RWPE1 (cell line): ENCODE data around the gene ZNF524.

ENCODE experiments used
- CTCF ChIA-PET: fragments of 350-600 bp; sonication (Branson Sonifier 250); formaldehyde crosslinking; extraction: SDS; loops from one replicate; lab custom pipeline; 2021; lab: Yijun Ruan, JAX
- POLR2A ChIA-PET: fragments of 400-600 bp; formaldehyde crosslinking; extraction: SDS; loops from one replicate; lab custom pipeline; 2020; ENCODE audit warnings: antibody characterized with exemption; ENCODE audit not compliant: low non-redundant PET; lab: Yijun Ruan, JAX
- DNase-seq: peaks from one replicate; pipeline ENCODE4 v3.0.0; 2012; ENCODE audit warnings: low spot score
- H3K27ac ChIP-seq: fragments of 450-650 bp; 2 replicates; pipeline ENCODE4 v1.5.1; 2017
- TF ChIP-seq, protein P1 (sequence below): fragments of 450-650 bp; conservative IDR thresholded peaks from 2 replicates; pipeline ENCODE4 v1.5.1; 2017; ENCODE audit warnings: low read depth, mild to moderate bottlenecking

ZNF524 gene

GRCh38 chr19:55605637-55606470, 5.8 kb downstream of the ZNF524 start, which contains the start of gene ZNF865:
ZNF865 (plus strand) TSS chr19:55605647; CDS start chr19:55613619, 7,972 bp downstream.
- peak; percentile 68 for DNase-seq
- POLR2A ChIA-PET: interaction anchor here (0.6 to 1.0 kb wide), 3 partner anchors 19 to 254 kb away, joined by 3 to 10 read pairs (median 3); partner anchors contain the start of gene ZNF784
- TF ChIP-seq, protein P1, sequence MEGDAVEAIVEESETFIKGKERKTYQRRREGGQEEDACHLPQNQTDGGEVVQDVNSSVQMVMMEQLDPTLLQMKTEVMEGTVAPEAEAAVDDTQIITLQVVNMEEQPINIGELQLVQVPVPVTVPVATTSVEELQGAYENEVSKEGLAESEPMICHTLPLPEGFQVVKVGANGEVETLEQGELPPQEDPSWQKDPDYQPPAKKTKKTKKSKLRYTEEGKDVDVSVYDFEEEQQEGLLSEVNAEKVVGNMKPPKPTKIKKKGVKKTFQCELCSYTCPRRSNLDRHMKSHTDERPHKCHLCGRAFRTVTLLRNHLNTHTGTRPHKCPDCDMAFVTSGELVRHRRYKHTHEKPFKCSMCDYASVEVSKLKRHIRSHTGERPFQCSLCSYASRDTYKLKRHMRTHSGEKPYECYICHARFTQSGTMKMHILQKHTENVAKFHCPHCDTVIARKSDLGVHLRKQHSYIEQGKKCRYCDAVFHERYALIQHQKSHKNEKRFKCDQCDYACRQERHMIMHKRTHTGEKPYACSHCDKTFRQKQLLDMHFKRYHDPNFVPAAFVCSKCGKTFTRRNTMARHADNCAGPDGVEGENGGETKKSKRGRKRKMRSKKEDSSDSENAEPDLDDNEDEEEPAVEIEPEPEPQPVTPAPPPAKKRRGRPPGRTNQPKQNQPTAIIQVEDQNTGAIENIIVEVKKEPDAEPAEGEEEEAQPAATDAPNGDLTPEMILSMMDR: peak; percentile 86
- H3K27ac ChIP-seq: peak within 1 kb of the TSS; percentile 98
- CTCF ChIA-PET: interaction anchor here (0.5 to 1.5 kb wide), 18 partner anchors 11 to 1251 kb away, joined by 3 to 5 read pairs (median 3); partner anchors contain the start of gene ZNF784

GRCh38 chr19:55606471-55606787, 6.3 kb downstream of the ZNF524 start:
- TF ChIP-seq, protein P1: no peak
- ChIA-PET CTCF (interaction anchor here (0.5 to 1.5 kb wide), 16 partner anchors 11 to 1252 kb away, joined by 3 to 5 read pairs (median 3); partner anchors contain the start of gene ZNF784), POLR2A (interaction anchor here (0.6 kb wide), 1 partner anchor 33 kb away, joined by 10 read pairs; no protein-coding TSS in a partner anchor)
- peak overlapping the region; percentile 98 for H3K27ac ChIP-seq
- no peak for DNase-seq

- H3K27ac ChIP-seq: peak overlapping the region; percentile 98
- ChIA-PET CTCF (interaction anchor here (0.6 to 1.5 kb wide), 15 partner anchors 10 to 1252 kb away, joined by 3 to 5 read pairs (median 3); no protein-coding TSS in a partner anchor), POLR2A (interaction anchor here (0.6 kb wide), 1 partner anchor 32 kb away, joined by 10 read pairs; no protein-coding TSS in a partner anchor)
- no peak for DNase-seq
- TF ChIP-seq, protein P1: no peak
Measured at GRCh38 chr19:55606817-55607216, 6.7 kb downstream of the ZNF524 start.

DNA sequence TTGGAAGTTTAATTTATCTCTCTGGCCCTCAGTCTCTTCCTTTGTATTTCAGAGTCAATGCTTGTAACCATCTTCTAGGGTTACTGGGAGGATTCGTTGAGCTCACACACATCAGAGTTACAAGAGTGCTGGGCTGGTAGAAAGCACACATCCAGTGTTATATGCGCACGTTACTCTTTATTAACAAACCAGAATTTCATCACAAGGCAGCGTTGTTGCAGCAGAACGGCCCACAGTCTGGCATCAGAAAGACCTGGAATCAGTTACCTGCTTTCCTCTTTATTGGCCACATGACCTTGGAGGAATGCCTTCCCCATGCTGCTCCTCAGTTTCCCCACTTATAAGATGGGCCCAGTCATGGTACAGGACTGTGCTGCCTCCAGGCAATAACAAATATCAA, 9.2 kb downstream of the ZNF524 start:
- ChIA-PET POLR2A (no interaction called here), CTCF (no interaction called here)
- no peak for DNase-seq
- H3K27ac ChIP-seq: no peak overlapping the region
- TF ChIP-seq, protein P1: no peak

- CTCF ChIA-PET: interaction anchor here (0.9 kb wide), 1 partner anchor 20 kb away, joined by 3 read pairs; no protein-coding TSS in a partner anchor
- no peak for DNase-seq
Measured at GRCh38 chr19:55611300-55611982, 11.4 kb downstream of the ZNF524 start.

More at GRCh38 chr19:55611300-55611982, 11.4 kb downstream of the ZNF524 start:
- POLR2A ChIA-PET: no interaction called here
- TF ChIP-seq, protein P1: no peak
- peak overlapping the region; percentile 1; the same call in 1 of the 2 replicates for H3K27ac ChIP-seq
